Fibroblast of villous mesenchyme (primary cell): ENCODE results near the gene PIGC. TPM values are rescaled to one million over a fixed set of nuclear protein-coding genes. Genes with fewer than 3 reads are reported as not detected.

Source experiments
- DNase-seq: peaks from one replicate; pipeline ENCODE4 v3.0.0-alpha.2; 2010; ENCODE audit warnings: low read depth
- H3K4me3 ChIP-seq: 2 replicates; pipeline ENCODE4 v1.5.1; 2011; ENCODE audit warnings: low read depth, mild to moderate bottlenecking, low read length
- CTCF ChIP-seq: IDR thresholded peaks from 2 replicates; pipeline ENCODE4 v1.5.1; 2012; ENCODE audit warnings: low read depth, mild to moderate bottlenecking, low read length; ENCODE audit not compliant: insufficient read depth
- total RNA-seq: library from RNA; depleted of rRNA; stranded (reverse); fragments of >200 nt; gene quantifications from 2 replicates; pipeline ENCODE4 v1.2.3, GENCODE V29; 2012

Gene PIGC
- total RNA-seq, 1 donor: 16.4 TPM

DNA sequence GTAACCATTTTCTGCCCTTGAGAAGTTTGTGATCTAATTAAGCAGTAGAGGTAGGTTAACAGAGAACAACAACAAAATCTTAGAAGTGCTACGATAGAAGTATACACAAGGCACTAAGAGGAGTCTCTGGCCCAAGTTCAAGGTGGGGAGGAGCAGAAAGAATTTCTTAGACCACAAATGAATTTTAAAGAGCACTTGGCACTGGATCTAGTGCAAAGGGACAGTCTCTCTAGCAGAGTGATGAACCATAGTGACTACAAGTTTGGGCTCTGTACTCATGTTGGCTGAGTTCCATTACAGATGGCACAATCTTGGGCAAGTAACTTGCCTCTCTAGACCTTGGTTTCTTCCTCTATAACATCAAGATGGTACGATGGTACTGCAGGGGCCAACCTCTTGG lies 33.3 kb upstream of the PIGC start:
- no peak overlapping the region for H3K4me3 ChIP-seq
- DNase-seq: no peak
- no peak for TF ChIP-seq CTCF

- H3K4me3 ChIP-seq: no peak overlapping the region
- DNase-seq: no peak
- TF ChIP-seq CTCF: no peak
Observed at GRCh38 chr1:172476218-172476811, 32.4 kb upstream of the PIGC start.

- DNase-seq: no peak
- no peak overlapping the region for H3K4me3 ChIP-seq
- TF ChIP-seq CTCF: no peak
Observed at GRCh38 chr1:172473842-172474241, 30.0 kb upstream of the PIGC start.

- DNase-seq: no peak
- TF ChIP-seq CTCF: no peak
- H3K4me3 ChIP-seq: no peak overlapping the region
Observed at GRCh38 chr1:172473302-172473701, 29.4 kb upstream of the PIGC start.

DNA sequence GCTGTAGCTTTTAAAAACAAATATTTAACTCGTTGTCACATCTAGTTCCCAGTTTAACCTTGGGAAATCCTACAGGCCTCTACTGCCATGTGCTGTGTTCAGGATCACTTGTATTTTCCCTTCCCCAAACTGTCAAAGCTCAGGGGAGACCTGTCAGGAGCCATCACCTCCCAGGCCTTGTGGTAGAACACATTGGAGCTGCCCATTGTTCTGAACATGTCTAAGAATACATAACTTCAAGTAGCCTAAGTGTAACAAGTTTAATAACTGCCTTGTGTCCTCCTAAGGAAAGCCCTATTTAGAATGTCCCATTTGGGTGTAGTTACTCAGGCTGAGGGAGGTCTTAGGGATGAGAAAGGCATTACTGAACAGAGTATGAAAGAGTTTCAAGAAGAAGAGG lies 28.6 kb upstream of the PIGC start:
- no peak overlapping the region for H3K4me3 ChIP-seq
- DNase-seq: no peak
- no peak for TF ChIP-seq CTCF

DNA sequence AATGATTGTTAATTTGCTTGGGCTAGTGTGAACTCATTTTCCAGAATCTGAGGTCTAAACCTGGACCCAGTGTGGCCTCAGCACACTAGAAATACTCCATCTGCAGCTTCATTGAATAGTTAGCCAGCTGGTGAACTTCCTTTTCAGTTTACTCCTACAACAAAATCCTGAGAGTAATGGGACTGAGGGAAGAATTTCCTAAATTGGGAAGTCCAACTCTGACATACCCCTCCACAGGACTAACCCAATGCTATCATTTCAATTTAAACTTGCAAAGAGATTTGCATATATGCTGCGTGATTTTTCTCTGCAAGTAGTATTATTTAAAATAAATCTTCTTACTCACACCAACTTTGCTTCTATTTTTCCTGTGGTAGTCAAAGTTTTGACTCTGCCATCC lies 27.8 kb upstream of the PIGC start:
- H3K4me3 ChIP-seq: no peak overlapping the region
- TF ChIP-seq CTCF: no peak
- DNase-seq: no peak

DNA sequence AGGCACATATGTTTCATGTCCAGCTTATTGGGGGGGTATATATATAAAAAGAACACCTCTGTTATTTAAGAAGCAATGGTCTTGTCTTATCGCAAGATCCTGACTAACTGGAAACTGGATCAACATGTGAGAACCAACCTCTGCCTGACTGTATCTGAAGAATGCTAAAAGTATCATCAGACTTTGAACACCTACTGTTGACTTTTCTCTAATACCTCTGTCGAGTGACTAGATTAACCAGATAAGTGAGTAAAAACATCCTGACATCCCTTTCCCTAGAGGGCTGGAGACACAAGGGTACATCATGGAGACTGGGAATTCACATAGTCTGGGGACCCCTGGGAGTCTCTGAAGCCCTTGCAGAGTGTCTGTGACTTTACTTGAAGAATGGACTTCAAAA lies 26.3 kb upstream of the PIGC start:
- no peak for DNase-seq
- no peak for TF ChIP-seq CTCF
- H3K4me3 ChIP-seq: no peak overlapping the region
